Adrenal gland (tissue), 12 donors: ENCODE results near the gene CFAP92. TPM values are rescaled to one million over a fixed set of nuclear protein-coding genes. Genes with fewer than 3 reads are reported as not detected.

Experiments used
- DNase-seq, 7 donors: peaks; one replicate each; pipeline ENCODE4 v3.0.0-alpha.2; 2019 to 2020
- H3K27ac ChIP-seq, 5 donors: fragments of 200-600 bp; sonication (generic) in 4 of 5; 1 replicate in 3 of 5; 2 replicates in 2 of 5; pipeline versions ENCODE4 v1.5.1 to v1.8.0; 2016 to 2020; ENCODE audit warnings: mild to moderate bottlenecking in 1 of 5
- H3K27me3 ChIP-seq: fragments of 200-600 bp; 2 replicates; pipeline ENCODE4 v1.8.0; 2021
- H3K36me3 ChIP-seq, 2 donors: fragments of 200-600 bp; replicated peaks in 1 of 2; 1 replicate in 1 of 2; 2 replicates in 1 of 2; pipeline versions ENCODE4 v1.5.1 to v1.8.0; 2018 to 2022
- H3K4me1 ChIP-seq, 2 donors: fragments of 200-600 bp; replicated peaks in 1 of 2; 1 replicate in 1 of 2; 2 replicates in 1 of 2; pipeline versions ENCODE4 v1.5.1 to v1.8.0; 2018 to 2021
- H3K4me3 ChIP-seq, 4 donors: fragments of 200-600 bp; sonication (generic) in 3 of 4; one replicate each; pipeline ENCODE4 v1.5.1; 2016 to 2018
- H3K9me3 ChIP-seq, 3 donors: fragments of 200-600 bp; sonication (generic) in 1 of 3; replicated peaks in 1 of 3; 1 replicate in 2 of 3; 2 replicates in 1 of 3; pipeline versions ENCODE4 v1.5.1 to v1.8.0; 2016 to 2021
- POLR2A ChIP-seq, 2 donors: fragments of 450-650 bp; IDR thresholded peaks; one replicate each; pipeline ENCODE4 v1.6.1; 2017; ENCODE audit warnings: antibody characterized with exemption in 2 of 2, mild to moderate bottlenecking in 2 of 2, moderate library complexity in 1 of 2
- WGBS, 4 donors: extraction: QIAGEN DNeasy Blood & Tissue Kit in 2 of 4; methylation state at CpG; one replicate each; pipeline versions ENCODE4 v1.1.5 to v1.1.7; 2013 to 2017; 5-methylcytosine and 5-hydroxymethylcytosine counted together
- intact Hi-C, 2 donors: fragments of 100-400 bp; cut with DNase I; formaldehyde crosslinking; loops; one replicate each; pipeline versions ENCODE4 v1.14.1 to v1.15.0; 2022 to 2023
- polyA plus RNA-seq, 3 donors: library from polyadenylated mRNA; stranded (reverse); fragments of 200-250 nt in 2 of 3; fragments of 350-450 nt in 1 of 3; fragmentation: Illumina TruSeq in 1 of 3; extraction: RNeasy Lipid Tissue Mini Kit (QIAGEN cat#74804) in 1 of 3; gene quantifications; one replicate each; pipeline ENCODE4 v1.2.3, GENCODE V29; 2013 to 2014
- total RNA-seq, 9 donors: library from RNA; depleted of rRNA in 4 of 9; stranded (reverse); fragments of >200 nt in 4 of 9; fragments of 120-200 nt in 1 of 9; fragmentation: NEBNext Ultra II Directional in 1 of 9; extraction: Animal tissue kit (Norgen Biotek cat#: 25700) in 1 of 9; gene quantifications; one replicate each; pipeline versions ENCODE4 v1.1.0 to v1.2.4, GENCODE V29; 2013 to 2023
- TF ChIP-seq, protein P1 (sequence below), 6 experiments: fragments of 450-650 bp in 4 of 6; fragments of 200-600 bp in 2 of 6; sonication (generic) in 1 of 6; IDR thresholded peaks; 1 replicate in 5 of 6; 2 replicates in 1 of 6; pipeline versions ENCODE4 v1.5.1 to v1.8.0; 2016 to 2021; ENCODE audit warnings: antibody characterized with exemption in 6 of 6, mild to moderate bottlenecking in 2 of 6, moderate library complexity in 1 of 6
- donor health status: healthy with polysubstance abuse.
- donor health status: Bipolar disorder and iron deficiency.
- donor health status: DM: yes; HTN: yes; CAD: no.
- donor health status: DM: no; HTN: no; CAD: no.
- donor health status: DM: no; HTN: no; CAD: no.
- donor health status: DM: yes; HTN: yes; CAD: no.

The CFAP92 gene
- total and polyA plus RNA-seq, 12 donors = 0.14 to 1.9 (median 0.48) TPM; not detected in 1

DNA sequence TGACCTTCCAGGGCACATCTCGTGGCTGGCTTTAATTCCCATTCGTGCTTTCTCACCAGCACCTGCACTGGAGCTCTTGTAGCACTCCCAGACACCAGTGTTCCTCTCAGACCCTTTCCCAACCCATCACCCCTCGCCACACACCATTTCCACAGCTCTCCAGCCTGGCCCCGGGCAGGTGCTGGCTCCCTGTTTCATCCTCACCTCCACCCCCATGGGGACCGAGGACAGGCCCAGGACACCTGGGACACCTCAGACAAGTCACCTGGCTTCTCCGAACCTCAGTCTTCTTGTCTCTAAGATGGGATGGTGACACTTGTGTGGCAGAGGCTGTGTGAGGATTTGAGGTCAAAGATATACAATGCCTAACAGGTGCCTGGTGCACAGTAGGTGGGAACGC is 39.3 kb upstream of the CFAP92 start:
- TF ChIP-seq, protein P1, sequence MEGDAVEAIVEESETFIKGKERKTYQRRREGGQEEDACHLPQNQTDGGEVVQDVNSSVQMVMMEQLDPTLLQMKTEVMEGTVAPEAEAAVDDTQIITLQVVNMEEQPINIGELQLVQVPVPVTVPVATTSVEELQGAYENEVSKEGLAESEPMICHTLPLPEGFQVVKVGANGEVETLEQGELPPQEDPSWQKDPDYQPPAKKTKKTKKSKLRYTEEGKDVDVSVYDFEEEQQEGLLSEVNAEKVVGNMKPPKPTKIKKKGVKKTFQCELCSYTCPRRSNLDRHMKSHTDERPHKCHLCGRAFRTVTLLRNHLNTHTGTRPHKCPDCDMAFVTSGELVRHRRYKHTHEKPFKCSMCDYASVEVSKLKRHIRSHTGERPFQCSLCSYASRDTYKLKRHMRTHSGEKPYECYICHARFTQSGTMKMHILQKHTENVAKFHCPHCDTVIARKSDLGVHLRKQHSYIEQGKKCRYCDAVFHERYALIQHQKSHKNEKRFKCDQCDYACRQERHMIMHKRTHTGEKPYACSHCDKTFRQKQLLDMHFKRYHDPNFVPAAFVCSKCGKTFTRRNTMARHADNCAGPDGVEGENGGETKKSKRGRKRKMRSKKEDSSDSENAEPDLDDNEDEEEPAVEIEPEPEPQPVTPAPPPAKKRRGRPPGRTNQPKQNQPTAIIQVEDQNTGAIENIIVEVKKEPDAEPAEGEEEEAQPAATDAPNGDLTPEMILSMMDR (IDR thresholded peaks at IDR 0.05) = no peak
- no peak for TF ChIP-seq POLR2A (IDR thresholded peaks at IDR 0.05)
- no peak for DNase-seq
- H3K9me3 ChIP-seq = no peaks in the 10 kb centered on the region
- intact Hi-C loops = no loop called here
- no peaks in the 10 kb centered on the region for H3K36me3 ChIP-seq
- no peaks in the 10 kb centered on the region for H3K4me1 ChIP-seq
- no peak overlapping the region for H3K4me3 ChIP-seq
- WGBS, 4 donors = 81 to 89% (median 86%) methylated on average over 7 of the region's 7 CpGs
- no peak overlapping the region for H3K27ac ChIP-seq
- no peaks in the 10 kb centered on the region for H3K27me3 ChIP-seq

DNA sequence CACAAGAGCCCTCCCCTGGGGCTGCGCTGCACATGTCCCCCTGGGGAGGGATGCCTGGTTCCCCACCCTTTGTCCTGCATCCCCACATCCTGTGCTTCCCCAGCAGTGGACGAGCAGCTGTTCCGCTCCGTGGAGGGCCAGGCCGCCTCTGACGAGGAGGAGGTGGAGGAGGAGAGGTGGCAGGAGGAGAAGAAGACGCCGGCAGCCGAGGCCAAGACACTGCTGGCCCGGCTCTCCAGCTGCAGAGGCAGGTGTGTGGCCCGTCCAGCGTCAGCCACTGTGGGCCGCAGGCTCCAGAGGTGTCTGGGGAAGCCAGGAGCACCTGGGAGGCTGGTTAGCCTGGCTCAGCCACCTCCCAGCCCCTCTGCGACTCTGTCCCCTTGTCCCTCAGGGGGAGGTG is 38.8 kb upstream of the CFAP92 start:
- H3K27me3 ChIP-seq = no peaks in the 10 kb centered on the region
- H3K4me1 ChIP-seq = no peaks in the 10 kb centered on the region
- H3K9me3 ChIP-seq = no peaks in the 10 kb centered on the region
- TF ChIP-seq, protein P1 (IDR thresholded peaks at IDR 0.05) = no peak
- TF ChIP-seq POLR2A (IDR thresholded peaks at IDR 0.05) = no peak
- H3K4me3 ChIP-seq = no peak overlapping the region
- 86 to 96% (median 88%) methylated on average over 12 to 14 of the region's 14 CpGs for WGBS, 4 donors
- intact Hi-C loops = no loop called here
- no peak overlapping the region for H3K27ac ChIP-seq
- no peak for DNase-seq
- no peaks in the 10 kb centered on the region for H3K36me3 ChIP-seq

DNA sequence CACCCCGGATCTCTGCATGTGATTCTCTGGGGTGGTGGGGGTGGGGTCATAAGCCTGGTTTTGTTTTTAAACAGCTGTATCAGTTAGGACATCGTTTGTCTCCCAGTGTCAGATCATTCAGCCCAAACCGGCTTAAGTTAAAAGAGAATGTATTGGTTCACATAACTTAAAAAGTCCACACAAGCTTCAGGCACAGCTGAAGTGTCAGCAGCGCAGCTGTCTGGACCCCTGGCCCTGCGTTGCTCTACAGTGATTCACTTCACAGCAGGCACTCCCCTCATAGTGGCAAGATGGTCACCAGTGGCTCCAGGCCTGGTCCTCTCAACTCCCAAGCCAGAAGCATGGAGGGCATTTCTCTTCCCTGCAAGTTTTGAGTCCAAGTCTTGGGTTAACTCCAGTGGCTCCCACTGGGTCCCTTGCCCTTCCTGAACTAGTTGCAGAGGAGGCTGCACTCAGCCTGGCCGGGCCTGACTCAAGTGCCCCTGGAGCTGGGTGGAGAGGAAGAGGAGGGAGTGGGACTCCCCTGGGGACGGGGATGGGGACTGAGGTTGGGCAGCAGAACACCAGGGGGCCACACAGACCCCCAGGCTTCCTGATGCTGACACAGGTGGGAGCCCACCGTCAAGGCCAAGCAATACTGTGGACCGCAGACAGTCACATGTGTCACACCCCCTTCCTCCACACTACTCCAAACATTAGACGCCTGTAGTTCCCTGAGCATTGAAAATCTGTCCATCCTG is 37.8 kb upstream of the CFAP92 start:
- TF ChIP-seq, protein P1 (IDR thresholded peaks at IDR 0.05) = no peak
- no peak for TF ChIP-seq POLR2A (IDR thresholded peaks at IDR 0.05)
- Histone ChIP-seq H3K27ac (no peak overlapping the region), H3K9me3 (no peaks in the 10 kb centered on the region), H3K4me3 (no peak overlapping the region), H3K36me3 (no peaks in the 10 kb centered on the region), H3K4me1 (peaks cover 0 to 9% of the 10 kb centered on the region in 2 donors), H3K27me3 (no peaks in the 10 kb centered on the region)
- DNase-seq = no peak
- WGBS, 4 donors = 75 to 88% (median 80%) methylated on average over 9 to 10 of the region's 10 CpGs
- intact Hi-C loops = no loop called here

DNA sequence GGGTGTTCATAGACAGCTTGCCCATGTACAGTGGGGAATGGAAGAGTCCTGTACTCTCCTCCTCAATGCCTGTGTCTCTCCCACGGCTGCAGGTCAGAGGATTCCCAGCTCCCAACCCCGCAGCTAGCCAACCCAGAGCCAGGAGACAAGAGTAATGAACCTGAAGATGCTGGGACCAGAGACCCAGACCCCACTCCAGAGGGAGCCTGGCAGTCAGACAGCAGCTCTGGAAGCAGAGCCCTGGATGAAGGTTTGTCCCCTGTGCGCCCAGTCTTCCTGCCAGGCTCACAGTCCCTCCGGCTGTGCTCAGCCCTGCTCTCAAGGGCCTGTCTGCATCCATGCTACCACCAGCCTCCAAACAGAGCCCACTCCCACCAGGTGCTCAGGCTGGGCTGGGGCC is 36.7 kb upstream of the CFAP92 start:
- 93 to 100% (median 97%) methylated on average over 1 to 4 of the region's 4 CpGs for WGBS, 4 donors
- intact Hi-C loops = no loop called here
- Histone ChIP-seq H3K4me3 (no peak overlapping the region), H3K9me3 (no peaks in the 10 kb centered on the region), H3K4me1 (peaks cover 0 to 18% of the 10 kb centered on the region in 2 donors), H3K27ac (no peak overlapping the region), H3K36me3 (no peaks in the 10 kb centered on the region), H3K27me3 (no peaks in the 10 kb centered on the region)
- no peak for DNase-seq
- TF ChIP-seq POLR2A (IDR thresholded peaks at IDR 0.05) = no peak
- TF ChIP-seq, protein P1 (IDR thresholded peaks at IDR 0.05) = no peak
